ENCODE data around the gene STARD7. TPM values are rescaled to one million over a fixed set of nuclear protein-coding genes. Genes with fewer than 3 reads are reported as not detected.

STARD7 gene
- total and polyA plus RNA-seq, 10 of the 15 experiments (the other 5 are each of a cell fraction or from before 2014, with no cell fraction given): 85.4 to 237 (median 153) TPM

DNA sequence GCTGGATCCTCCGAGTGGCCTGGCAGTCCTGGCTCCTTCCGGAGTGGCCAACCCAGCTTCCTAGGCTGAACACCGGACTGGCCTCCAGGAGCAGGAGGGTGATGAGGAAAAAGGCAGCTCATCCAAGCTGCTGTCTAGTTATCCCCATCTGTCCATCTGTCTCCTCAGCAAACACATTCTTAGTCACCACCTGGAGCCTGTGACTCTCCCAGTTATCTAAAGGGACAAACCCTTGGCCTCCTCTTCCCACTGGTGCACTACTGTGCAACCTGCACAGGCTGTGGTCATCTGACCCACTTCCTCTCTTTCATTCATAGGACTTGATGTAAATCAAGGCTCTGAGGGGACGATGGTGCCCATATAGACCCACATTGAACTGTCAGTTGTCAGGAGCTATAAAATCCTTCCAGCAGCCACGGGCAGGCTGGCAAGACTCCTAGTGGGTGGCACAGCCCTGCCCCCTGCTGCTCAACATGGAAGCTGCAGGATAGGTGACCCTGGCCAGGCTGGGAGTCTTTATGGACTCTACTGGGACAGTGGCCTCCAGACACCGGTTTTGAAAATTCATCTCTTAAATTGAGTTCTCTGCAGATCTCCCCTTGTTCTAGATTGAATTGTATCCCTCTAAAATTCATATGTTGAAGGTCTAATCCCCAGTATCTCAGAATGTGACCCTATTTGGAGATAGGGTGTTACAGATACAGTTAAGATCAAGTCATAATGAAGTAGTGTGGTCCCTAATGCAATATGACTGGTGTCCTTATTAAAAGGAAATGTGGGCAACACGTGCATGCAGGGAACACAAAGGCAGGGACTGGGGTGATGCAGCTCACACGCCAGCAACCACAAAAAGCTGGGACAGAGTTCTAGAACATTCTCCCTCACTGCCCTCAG lies 34.1 kb downstream of the STARD7 start (continued):
- TF ChIP-seq, protein P1, sequence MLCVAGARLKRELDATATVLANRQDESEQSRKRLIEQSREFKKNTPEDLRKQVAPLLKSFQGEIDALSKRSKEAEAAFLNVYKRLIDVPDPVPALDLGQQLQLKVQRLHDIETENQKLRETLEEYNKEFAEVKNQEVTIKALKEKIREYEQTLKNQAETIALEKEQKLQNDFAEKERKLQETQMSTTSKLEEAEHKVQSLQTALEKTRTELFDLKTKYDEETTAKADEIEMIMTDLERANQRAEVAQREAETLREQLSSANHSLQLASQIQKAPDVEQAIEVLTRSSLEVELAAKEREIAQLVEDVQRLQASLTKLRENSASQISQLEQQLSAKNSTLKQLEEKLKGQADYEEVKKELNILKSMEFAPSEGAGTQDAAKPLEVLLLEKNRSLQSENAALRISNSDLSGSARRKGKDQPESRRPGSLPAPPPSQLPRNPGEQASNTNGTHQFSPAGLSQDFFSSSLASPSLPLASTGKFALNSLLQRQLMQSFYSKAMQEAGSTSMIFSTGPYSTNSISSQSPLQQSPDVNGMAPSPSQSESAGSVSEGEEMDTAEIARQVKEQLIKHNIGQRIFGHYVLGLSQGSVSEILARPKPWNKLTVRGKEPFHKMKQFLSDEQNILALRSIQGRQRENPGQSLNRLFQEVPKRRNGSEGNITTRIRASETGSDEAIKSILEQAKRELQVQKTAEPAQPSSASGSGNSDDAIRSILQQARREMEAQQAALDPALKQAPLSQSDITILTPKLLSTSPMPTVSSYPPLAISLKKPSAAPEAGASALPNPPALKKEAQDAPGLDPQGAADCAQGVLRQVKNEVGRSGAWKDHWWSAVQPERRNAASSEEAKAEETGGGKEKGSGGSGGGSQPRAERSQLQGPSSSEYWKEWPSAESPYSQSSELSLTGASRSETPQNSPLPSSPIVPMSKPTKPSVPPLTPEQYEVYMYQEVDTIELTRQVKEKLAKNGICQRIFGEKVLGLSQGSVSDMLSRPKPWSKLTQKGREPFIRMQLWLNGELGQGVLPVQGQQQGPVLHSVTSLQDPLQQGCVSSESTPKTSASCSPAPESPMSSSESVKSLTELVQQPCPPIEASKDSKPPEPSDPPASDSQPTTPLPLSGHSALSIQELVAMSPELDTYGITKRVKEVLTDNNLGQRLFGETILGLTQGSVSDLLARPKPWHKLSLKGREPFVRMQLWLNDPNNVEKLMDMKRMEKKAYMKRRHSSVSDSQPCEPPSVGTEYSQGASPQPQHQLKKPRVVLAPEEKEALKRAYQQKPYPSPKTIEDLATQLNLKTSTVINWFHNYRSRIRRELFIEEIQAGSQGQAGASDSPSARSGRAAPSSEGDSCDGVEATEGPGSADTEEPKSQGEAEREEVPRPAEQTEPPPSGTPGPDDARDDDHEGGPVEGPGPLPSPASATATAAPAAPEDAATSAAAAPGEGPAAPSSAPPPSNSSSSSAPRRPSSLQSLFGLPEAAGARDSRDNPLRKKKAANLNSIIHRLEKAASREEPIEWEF (IDR thresholded peaks at IDR 0.05; ENCODE audit: insufficient replicate concordance, low read depth, low read length): no peak
- TF ChIP-seq POLR2AphosphoS5 (IDR thresholded peaks at IDR 0.05; ENCODE audit: low read length) (no peak), KLF5 (IDR thresholded peaks at IDR 0.05; ENCODE audit: partially characterized antibody) (no peak)
- TF ChIP-seq, protein P2, sequence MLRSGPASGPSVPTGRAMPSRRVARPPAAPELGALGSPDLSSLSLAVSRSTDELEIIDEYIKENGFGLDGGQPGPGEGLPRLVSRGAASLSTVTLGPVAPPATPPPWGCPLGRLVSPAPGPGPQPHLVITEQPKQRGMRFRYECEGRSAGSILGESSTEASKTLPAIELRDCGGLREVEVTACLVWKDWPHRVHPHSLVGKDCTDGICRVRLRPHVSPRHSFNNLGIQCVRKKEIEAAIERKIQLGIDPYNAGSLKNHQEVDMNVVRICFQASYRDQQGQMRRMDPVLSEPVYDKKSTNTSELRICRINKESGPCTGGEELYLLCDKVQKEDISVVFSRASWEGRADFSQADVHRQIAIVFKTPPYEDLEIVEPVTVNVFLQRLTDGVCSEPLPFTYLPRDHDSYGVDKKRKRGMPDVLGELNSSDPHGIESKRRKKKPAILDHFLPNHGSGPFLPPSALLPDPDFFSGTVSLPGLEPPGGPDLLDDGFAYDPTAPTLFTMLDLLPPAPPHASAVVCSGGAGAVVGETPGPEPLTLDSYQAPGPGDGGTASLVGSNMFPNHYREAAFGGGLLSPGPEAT (IDR thresholded peaks at IDR 0.05; ENCODE audit: low read depth): peak; percentile 55; the same call in 1 of the 2 replicates
- TF ChIP-seq, protein P3, sequence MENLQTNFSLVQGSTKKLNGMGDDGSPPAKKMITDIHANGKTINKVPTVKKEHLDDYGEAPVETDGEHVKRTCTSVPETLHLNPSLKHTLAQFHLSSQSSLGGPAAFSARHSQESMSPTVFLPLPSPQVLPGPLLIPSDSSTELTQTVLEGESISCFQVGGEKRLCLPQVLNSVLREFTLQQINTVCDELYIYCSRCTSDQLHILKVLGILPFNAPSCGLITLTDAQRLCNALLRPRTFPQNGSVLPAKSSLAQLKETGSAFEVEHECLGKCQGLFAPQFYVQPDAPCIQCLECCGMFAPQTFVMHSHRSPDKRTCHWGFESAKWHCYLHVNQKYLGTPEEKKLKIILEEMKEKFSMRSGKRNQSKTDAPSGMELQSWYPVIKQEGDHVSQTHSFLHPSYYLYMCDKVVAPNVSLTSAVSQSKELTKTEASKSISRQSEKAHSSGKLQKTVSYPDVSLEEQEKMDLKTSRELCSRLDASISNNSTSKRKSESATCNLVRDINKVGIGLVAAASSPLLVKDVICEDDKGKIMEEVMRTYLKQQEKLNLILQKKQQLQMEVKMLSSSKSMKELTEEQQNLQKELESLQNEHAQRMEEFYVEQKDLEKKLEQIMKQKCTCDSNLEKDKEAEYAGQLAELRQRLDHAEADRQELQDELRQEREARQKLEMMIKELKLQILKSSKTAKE (IDR thresholded peaks at IDR 0.05; ENCODE audit: low read depth, poor library complexity, severe bottlenecking): no peak
- TF ChIP-seq, protein P4, sequence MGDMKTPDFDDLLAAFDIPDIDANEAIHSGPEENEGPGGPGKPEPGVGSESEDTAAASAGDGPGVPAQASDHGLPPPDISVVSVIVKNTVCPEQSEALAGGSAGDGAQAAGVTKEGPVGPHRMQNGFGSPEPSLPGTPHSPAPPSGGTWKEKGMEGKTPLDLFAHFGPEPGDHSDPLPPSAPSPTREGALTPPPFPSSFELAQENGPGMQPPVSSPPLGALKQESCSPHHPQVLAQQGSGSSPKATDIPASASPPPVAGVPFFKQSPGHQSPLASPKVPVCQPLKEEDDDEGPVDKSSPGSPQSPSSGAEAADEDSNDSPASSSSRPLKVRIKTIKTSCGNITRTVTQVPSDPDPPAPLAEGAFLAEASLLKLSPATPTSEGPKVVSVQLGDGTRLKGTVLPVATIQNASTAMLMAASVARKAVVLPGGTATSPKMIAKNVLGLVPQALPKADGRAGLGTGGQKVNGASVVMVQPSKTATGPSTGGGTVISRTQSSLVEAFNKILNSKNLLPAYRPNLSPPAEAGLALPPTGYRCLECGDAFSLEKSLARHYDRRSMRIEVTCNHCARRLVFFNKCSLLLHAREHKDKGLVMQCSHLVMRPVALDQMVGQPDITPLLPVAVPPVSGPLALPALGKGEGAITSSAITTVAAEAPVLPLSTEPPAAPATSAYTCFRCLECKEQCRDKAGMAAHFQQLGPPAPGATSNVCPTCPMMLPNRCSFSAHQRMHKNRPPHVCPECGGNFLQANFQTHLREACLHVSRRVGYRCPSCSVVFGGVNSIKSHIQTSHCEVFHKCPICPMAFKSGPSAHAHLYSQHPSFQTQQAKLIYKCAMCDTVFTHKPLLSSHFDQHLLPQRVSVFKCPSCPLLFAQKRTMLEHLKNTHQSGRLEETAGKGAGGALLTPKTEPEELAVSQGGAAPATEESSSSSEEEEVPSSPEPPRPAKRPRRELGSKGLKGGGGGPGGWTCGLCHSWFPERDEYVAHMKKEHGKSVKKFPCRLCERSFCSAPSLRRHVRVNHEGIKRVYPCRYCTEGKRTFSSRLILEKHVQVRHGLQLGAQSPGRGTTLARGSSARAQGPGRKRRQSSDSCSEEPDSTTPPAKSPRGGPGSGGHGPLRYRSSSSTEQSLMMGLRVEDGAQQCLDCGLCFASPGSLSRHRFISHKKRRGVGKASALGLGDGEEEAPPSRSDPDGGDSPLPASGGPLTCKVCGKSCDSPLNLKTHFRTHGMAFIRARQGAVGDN (IDR thresholded peaks at IDR 0.05): no peak
- TF ChIP-seq, protein P5, sequence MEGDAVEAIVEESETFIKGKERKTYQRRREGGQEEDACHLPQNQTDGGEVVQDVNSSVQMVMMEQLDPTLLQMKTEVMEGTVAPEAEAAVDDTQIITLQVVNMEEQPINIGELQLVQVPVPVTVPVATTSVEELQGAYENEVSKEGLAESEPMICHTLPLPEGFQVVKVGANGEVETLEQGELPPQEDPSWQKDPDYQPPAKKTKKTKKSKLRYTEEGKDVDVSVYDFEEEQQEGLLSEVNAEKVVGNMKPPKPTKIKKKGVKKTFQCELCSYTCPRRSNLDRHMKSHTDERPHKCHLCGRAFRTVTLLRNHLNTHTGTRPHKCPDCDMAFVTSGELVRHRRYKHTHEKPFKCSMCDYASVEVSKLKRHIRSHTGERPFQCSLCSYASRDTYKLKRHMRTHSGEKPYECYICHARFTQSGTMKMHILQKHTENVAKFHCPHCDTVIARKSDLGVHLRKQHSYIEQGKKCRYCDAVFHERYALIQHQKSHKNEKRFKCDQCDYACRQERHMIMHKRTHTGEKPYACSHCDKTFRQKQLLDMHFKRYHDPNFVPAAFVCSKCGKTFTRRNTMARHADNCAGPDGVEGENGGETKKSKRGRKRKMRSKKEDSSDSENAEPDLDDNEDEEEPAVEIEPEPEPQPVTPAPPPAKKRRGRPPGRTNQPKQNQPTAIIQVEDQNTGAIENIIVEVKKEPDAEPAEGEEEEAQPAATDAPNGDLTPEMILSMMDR (IDR thresholded peaks at IDR 0.05 in 2 of 3, conservative IDR thresholded peaks at IDR 0.05 in 1 of 3; ENCODE audit: control insufficient read depth in 2 of 3, extremely low read depth in 1 of 3, insufficient read depth in 1 of 3, low read depth in 3 of 3, low read length in 3 of 3): peak; percentile 94 to 97 (median 96)

All from GM12878 (cell line).